DMS 273 treated with DMSO at 0.1 percent for 48 hours (cell line): Measurements from ENCODE around the gene DRD2.

Experiments used
- DNase-seq: peaks from one replicate; lab custom pipeline; 2025; lab: John Stamatoyannopoulos, UW

Gene DRD2

GRCh38 chr11:113446112-113446511 is 29.1 kb downstream of the DRD2 start:
- no peak for DNase-seq

DNA sequence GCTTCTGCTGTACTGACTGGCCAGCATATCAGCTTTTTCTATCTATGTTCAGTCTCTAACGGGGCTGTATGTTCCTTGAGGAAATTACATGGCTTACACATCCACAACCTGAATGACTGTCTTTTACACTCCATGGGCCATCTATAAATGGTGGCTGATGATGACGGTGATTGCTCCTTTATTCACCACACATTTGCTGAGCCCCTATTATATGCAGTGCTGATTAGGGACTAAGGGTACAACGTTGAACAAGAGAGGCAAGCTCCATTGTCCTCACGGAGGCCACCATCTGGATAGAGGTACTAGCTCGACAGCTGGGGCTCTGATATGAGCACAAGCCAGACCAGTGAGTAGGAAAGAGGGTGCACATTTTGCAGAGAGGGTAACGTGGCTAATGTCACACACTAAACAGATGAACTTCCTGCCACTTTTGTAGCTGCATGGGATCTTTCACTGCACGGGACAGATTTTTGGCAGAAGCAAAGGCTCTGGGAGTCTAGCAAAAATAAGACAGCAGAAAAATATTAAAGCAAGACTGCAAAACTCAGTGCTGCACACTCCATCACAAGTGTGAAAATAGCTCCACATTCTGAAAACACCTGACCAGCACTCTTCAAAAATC is 30.6 kb downstream of the DRD2 start:
- DNase-seq: peak; percentile 28

DNA sequence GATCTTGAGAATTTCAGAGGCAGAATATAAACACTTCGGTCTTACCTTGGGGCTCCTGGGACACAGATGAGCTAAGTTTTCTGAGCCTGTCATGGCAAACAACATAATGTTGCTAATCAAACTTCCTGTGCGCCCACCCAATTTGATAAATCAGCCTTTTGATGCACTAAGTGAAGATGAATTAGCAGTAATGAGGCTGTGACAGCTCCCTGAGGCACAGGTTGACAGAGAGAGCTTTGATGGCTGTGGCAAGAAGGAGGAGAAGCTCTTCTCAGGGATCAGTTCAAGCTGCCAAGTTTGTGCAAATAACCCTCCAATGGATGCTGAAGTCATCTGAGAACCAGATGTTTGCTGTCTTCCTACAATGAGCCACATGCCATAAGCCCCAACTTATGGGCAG is 34.4 kb downstream of the DRD2 start:
- DNase-seq: no peak

- DNase-seq: peak; percentile 49
Measured at GRCh38 chr11:113436672-113437252, 38.4 kb downstream of the DRD2 start.

- DNase-seq: no peak
Measured at GRCh38 chr11:113435190-113435968, 39.8 kb downstream of the DRD2 start.

- DNase-seq: no peak
Measured at GRCh38 chr11:113431746-113432145, 43.5 kb downstream of the DRD2 start.

GRCh38 chr11:113426686-113427085 is 48.5 kb downstream of the DRD2 start:
- no peak for DNase-seq

GRCh38 chr11:113420808-113421207 is 54.4 kb downstream of the DRD2 start:
- no peak for DNase-seq

DNA sequence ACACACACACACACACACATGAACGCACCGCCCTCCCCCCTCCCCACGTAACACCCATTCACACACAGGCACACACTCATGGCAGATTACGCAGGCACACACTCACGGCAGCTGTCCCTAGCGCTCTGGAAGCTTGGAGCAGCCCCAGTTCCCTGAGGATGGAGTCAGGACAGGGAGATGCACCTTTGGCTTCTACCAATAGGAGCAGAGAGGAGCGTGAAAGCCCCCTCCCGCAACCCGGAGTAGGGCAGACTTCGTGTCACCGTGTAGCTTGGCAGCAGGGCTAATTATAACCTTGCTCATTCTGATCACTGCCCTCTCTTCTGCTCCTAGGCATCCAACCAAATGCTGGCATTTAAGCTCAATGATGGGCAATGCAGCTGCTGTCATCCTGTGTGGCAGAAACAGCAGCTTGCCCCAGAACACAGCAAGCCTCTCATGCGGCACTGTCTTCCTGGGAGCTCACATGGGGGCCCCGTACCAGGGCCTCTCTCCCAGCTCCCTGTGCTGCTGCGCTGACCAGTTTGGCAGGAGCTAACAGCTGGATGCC is 55.7 kb downstream of the DRD2 start:
- no peak for DNase-seq

- DNase-seq: no peak
Measured at GRCh38 chr11:113417428-113417827, 57.8 kb downstream of the DRD2 start.

- DNase-seq: no peak
Measured at GRCh38 chr11:113415343-113415742, 59.9 kb downstream of the DRD2 start.

- no peak for DNase-seq
Measured at GRCh38 chr11:113412675-113413074, 62.5 kb downstream of the DRD2 start.

- DNase-seq: no peak
Measured at GRCh38 chr11:113411536-113411935, 63.7 kb downstream of the DRD2 start.

- no peak for DNase-seq
Measured at GRCh38 chr11:113410414-113411135, 64.6 kb downstream of the DRD2 start.

- DNase-seq: no peak
Measured at GRCh38 chr11:113409526-113409925, 65.7 kb downstream of the DRD2 start.

DNA sequence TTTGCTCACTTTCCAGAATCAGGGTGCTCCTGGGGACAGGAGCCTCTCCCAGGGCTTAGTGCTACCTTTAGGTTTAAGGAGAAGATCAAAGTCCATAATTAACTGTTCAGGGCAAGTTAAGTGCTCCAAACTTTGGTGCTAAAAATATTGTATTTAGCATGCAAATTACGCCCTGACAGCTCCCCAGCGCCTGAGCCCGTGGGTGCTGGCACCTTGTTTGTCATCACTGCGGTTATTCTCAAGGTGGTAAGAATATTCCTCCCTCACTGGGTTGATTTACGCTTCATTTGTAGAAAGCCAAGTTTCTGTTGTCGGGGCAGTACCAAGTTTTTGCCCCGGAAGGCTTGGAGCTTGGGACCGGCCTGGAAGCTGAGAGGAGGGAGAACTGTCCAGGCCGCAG is 66.3 kb downstream of the DRD2 start:
- DNase-seq: no peak

DNA sequence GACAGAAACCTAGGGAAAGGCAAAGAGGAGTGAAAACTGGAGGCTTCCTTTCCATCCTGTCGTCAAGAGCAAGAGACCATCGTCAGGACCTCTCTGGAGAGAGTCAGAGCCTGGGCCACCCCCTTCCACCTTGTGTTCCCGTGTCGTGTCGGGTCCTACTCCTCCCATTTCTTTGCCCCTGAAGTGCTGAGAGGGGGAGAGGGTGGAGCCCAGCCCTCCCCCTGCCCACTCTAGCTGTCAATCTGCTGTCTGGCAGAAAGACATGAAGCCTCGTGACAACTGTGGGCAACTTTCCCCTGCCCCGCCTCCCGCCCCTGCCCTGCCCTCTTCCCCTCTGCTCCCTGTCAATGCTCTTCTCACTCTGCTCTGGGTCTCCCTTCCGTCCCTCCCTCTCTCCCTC is 67.0 kb downstream of the DRD2 start:
- DNase-seq: no peak

GRCh38 chr11:113407163-113407562 is 68.0 kb downstream of the DRD2 start:
- no peak for DNase-seq

- no peak for DNase-seq
Measured at GRCh38 chr11:113405724-113406478, 69.3 kb downstream of the DRD2 start.

GRCh38 chr11:113404859-113405430 is 70.3 kb downstream of the DRD2 start:
- no peak for DNase-seq

DNA sequence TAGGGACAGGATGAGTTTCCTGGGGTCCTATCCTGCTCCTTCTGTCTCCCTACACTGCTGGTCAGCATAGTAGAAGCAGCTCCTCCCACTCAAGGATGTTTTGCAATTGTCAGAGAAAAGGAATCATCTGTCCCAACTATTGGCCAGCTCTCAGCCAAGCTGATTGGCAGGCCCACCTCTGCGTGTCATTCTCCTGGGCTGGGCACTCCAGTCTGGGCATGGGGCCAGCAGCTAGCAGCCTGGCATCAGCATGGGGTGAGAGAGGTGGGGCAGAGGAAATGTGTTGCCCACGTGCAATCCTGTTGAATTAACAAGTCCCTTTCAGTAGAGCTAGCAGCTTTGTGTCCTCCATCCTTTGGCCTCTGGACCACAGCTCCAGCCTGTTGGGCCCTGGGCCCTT is 73.5 kb downstream of the DRD2 start:
- peak; percentile 77 for DNase-seq
